Fibroblast of villous mesenchyme (primary cell): ENCODE results near the gene NSG1. TPM values are rescaled to one million over a fixed set of nuclear protein-coding genes. Genes with fewer than 3 reads are reported as not detected.

ENCODE experiments used
- DNase-seq: peaks from one replicate; pipeline ENCODE4 v3.0.0-alpha.2; 2010; ENCODE audit warnings: low read depth
- H3K4me3 ChIP-seq: 2 replicates; pipeline ENCODE4 v1.5.1; 2011; ENCODE audit warnings: low read depth, mild to moderate bottlenecking, low read length
- CTCF ChIP-seq: IDR thresholded peaks from 2 replicates; pipeline ENCODE4 v1.5.1; 2012; ENCODE audit warnings: low read depth, mild to moderate bottlenecking, low read length; ENCODE audit not compliant: insufficient read depth
- total RNA-seq: library from RNA; depleted of rRNA; stranded (reverse); fragments of >200 nt; gene quantifications from 2 replicates; pipeline ENCODE4 v1.2.3, GENCODE V29; 2012

The NSG1 gene
- total RNA-seq, 1 donor: 0.86 TPM

GRCh38 chr4:4386296-4386735, 586 bp upstream of the NSG1 start:
- TF ChIP-seq CTCF: no peak
- no peak for DNase-seq
- peak overlapping the region; percentile 45 for H3K4me3 ChIP-seq

- TF ChIP-seq CTCF: no peak
- DNase-seq: no peak
- H3K4me3 ChIP-seq: peak overlapping the region; percentile 45
Measured at GRCh38 chr4:4387531-4388310, 819 bp downstream of the NSG1 start.

- DNase-seq: no peak
- H3K4me3 ChIP-seq: no peak overlapping the region
- TF ChIP-seq CTCF: no peak
Measured at GRCh38 chr4:4388311-4388790, 1.4 kb downstream of the NSG1 start.

- no peak for DNase-seq
- no peak overlapping the region for H3K4me3 ChIP-seq
- no peak for TF ChIP-seq CTCF
Measured at GRCh38 chr4:4388836-4389575, 2.1 kb downstream of the NSG1 start.

GRCh38 chr4:4390046-4390445, 3.1 kb downstream of the NSG1 start:
- no peak for TF ChIP-seq CTCF
- H3K4me3 ChIP-seq: no peak overlapping the region
- no peak for DNase-seq

GRCh38 chr4:4390515-4391240, 3.8 kb downstream of the NSG1 start:
- DNase-seq: no peak
- TF ChIP-seq CTCF: no peak
- no peak overlapping the region for H3K4me3 ChIP-seq
